Body of pancreas (tissue), 4 donors: ENCODE data around the gene CNOT1. TPM values are rescaled to one million over a fixed set of nuclear protein-coding genes. Genes with fewer than 3 reads are reported as not detected.
A peak's percentile ranks its signal among the peaks of the same experiment; 100 is the strongest.

Experiments used
- ATAC-seq: fragments of 150-250 bp; one replicate; pipeline ENCODE4 v1.9.1; 2016
- DNase-seq, 4 donors: peaks; one replicate each; pipeline ENCODE4 v3.0.0-alpha.2; 2019
- H3K27ac ChIP-seq, 4 donors: fragments of 200-600 bp; sonication (generic); 1 replicate in 3 of 4; 2 replicates in 1 of 4; pipeline versions ENCODE4 v1.5.1 to v1.6.1; 2016 to 2019; ENCODE audit warnings: mild to moderate bottlenecking in 1 of 4, mixed read lengths in 1 of 4, moderate library complexity in 1 of 4
- H3K27me3 ChIP-seq, 2 donors: fragments of 200-600 bp; sonication (generic); one replicate each; pipeline ENCODE4 v1.6.0; 2016; ENCODE audit warnings: mild to moderate bottlenecking in 1 of 2
- H3K36me3 ChIP-seq, 2 donors: fragments of 200-600 bp; sonication (generic); replicated peaks in 1 of 2; 2 replicates each; pipeline ENCODE4 v1.5.1; 2016; ENCODE audit warnings: low read depth in 2 of 2; ENCODE audit not compliant: insufficient read depth in 1 of 2
- H3K4me1 ChIP-seq: fragments of 200-600 bp; sonication (generic); one replicate; pipeline ENCODE4 v1.6.0; 2016
- H3K4me3 ChIP-seq, 2 donors: fragments of 200-600 bp; sonication (generic); 1 replicate in 1 of 2; 2 replicates in 1 of 2; pipeline ENCODE4 v1.5.1; 2016 to 2019
- H3K9me3 ChIP-seq, 3 donors: fragments of 200-600 bp; sonication (generic); 1 replicate in 2 of 3; 2 replicates in 1 of 3; pipeline ENCODE4 v1.5.1; 2016
- POLR2A ChIP-seq, 3 donors: fragments of 450-650 bp; IDR thresholded peaks; one replicate each; pipeline ENCODE4 v1.6.1; 2016; ENCODE audit warnings: antibody characterized with exemption in 3 of 3, mild to moderate bottlenecking in 2 of 3
- WGBS, 2 donors: methylation state at CpG; one replicate each; pipeline ENCODE4 v1.1.5; 2017; 5-methylcytosine and 5-hydroxymethylcytosine counted together
- intact Hi-C: fragments of 100-400 bp; cut with DNase I; formaldehyde crosslinking; loops from one replicate; pipeline ENCODE4 v1.15.1; 2023
- total RNA-seq, 2 donors: library from RNA; depleted of rRNA; stranded (reverse); fragments of >200 nt; gene quantifications; one replicate each; pipeline ENCODE4 v1.1.0, GENCODE V29; 2016
- TF ChIP-seq, protein P1 (sequence below), 7 experiments: fragments of 450-650 bp in 4 of 7; fragments of 200-600 bp in 3 of 7; sonication (generic) in 3 of 7; IDR thresholded peaks; one replicate each; pipeline ENCODE4 v1.5.1; 2016 to 2019; ENCODE audit warnings: antibody characterized with exemption in 7 of 7

Gene CNOT1
- total RNA-seq, 2 donors from 2014 or later, result 56.8 to 63.9 TPM

DNA sequence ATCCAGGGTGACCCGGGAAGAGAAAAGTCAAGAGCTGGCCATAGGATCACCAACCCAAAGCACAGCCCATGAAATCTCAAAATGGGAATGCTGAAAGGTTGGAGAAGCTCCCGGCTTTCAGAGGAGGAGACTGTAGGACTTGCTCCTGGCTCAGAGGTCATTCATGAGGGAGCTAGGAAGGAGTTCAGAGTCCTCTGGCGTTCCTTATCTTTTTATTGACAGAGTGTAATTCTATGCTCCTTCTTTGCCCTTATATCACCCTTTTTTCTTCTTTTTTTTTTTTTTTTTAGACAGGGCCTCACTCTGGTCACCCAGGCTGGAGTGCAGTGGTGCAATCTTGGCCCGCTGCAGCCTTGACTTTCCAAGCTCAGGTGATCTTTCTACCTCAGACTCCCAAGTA, 27.3 kb upstream of the CNOT1 start:
- H3K36me3 ChIP-seq, result no peaks in the 10 kb centered on the region
- intact Hi-C loops, result loop anchor here (10.0 kb wide), 1 partner anchor 322 kb away; no protein-coding TSS in a partner anchor
- 66 to 78% methylated on average over 4 of the region's 4 CpGs for WGBS, 2 donors
- H3K9me3 ChIP-seq, result no peaks in the 10 kb centered on the region
- TF ChIP-seq POLR2A (IDR thresholded peaks at IDR 0.05), result no peak
- TF ChIP-seq, protein P1, sequence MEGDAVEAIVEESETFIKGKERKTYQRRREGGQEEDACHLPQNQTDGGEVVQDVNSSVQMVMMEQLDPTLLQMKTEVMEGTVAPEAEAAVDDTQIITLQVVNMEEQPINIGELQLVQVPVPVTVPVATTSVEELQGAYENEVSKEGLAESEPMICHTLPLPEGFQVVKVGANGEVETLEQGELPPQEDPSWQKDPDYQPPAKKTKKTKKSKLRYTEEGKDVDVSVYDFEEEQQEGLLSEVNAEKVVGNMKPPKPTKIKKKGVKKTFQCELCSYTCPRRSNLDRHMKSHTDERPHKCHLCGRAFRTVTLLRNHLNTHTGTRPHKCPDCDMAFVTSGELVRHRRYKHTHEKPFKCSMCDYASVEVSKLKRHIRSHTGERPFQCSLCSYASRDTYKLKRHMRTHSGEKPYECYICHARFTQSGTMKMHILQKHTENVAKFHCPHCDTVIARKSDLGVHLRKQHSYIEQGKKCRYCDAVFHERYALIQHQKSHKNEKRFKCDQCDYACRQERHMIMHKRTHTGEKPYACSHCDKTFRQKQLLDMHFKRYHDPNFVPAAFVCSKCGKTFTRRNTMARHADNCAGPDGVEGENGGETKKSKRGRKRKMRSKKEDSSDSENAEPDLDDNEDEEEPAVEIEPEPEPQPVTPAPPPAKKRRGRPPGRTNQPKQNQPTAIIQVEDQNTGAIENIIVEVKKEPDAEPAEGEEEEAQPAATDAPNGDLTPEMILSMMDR (IDR thresholded peaks at IDR 0.05), result no peak
- no peak overlapping the region for H3K27ac ChIP-seq
- ATAC-seq (no peak), DNase-seq (no peak)
- no peaks in the 10 kb centered on the region for H3K27me3 ChIP-seq
- no peak overlapping the region for H3K4me3 ChIP-seq
- H3K4me1 ChIP-seq, result peaks cover 10% of the 10 kb centered on the region

DNA sequence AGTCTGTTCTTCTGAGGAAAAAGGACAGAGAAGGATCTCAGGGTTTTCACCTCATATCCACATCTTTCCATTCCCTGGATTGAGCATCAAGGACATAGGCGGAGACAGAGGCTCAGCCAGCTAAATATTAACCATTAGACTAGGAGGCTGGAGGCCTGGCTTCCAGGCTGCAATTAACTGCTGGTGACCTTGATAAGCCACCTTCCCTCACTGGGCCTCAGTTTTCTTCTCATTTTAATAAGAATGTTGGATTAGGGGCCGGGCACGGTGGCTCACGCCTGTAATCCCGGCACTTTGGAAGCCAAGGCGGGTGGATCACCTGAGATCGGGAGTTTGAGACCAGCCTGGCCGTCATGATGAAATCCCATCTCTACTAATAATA, 25.6 kb upstream of the CNOT1 start:
- 32 to 35% methylated on average over 8 of the region's 8 CpGs for WGBS, 2 donors
- TF ChIP-seq, protein P1 (IDR thresholded peaks at IDR 0.05), result no peak
- no peak for TF ChIP-seq POLR2A (IDR thresholded peaks at IDR 0.05)
- Histone ChIP-seq H3K27ac (peak overlapping the region in 2 of 4 donors; percentile 7 to 19), H3K9me3 (no peaks in the 10 kb centered on the region), H3K36me3 (no peaks in the 10 kb centered on the region), H3K27me3 (no peaks in the 10 kb centered on the region), H3K4me1 (peaks cover 10% of the 10 kb centered on the region), H3K4me3 (no peak overlapping the region)
- peak; percentile 71 for ATAC-seq
- peak; percentile 23 to 51 (median 43) for DNase-seq
- intact Hi-C loops, result loop anchor here (10.0 kb wide), 1 partner anchor 320 kb away; no protein-coding TSS in a partner anchor

DNA sequence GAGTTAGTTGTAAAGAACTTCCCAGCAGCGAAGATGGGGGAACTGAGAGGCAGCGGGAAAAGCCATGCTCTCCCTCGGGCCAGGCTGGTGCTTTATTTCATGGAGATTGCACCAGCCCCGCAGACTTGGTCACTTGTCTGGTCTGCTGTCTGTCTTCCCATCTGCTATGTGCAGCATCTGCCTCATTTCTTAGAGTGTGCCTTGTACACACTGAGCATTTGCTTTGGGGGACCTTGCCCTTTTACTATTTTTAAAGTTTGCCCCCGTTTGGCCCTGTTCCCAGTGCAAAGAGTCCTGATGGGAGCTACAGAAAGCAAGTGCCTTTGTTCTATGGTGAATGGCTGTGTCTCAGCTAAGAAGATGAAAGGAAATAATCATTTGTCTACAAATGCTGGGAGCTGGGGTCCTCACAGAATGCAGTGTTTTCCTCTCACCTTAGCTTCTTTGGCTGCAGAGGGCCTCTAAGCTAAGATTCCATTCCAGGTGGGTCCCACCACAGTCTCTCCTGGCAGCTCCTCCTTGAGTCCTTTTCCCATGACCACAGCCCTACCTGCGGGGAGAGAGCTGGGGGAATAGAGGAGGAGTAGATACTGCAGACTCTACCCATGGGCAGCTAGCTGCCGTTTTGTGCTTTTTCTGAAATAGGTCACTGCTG, 25.1 kb upstream of the CNOT1 start:
- intact Hi-C loops, result loop anchor here (10.0 kb wide), 1 partner anchor 320 kb away; no protein-coding TSS in a partner anchor
- Histone ChIP-seq H3K4me1 (peaks cover 10% of the 10 kb centered on the region), H3K27ac (peak overlapping the region in 1 of 4 donors; percentile 7), H3K27me3 (no peaks in the 10 kb centered on the region), H3K4me3 (no peak overlapping the region), H3K36me3 (no peaks in the 10 kb centered on the region), H3K9me3 (no peaks in the 10 kb centered on the region)
- DNase-seq (no peak), ATAC-seq (no peak)
- TF ChIP-seq POLR2A (IDR thresholded peaks at IDR 0.05), result no peak
- TF ChIP-seq, protein P1 (IDR thresholded peaks at IDR 0.05), result no peak
- WGBS, 2 donors, result 65 to 70% methylated on average over 6 to 7 of the region's 7 CpGs

DNA sequence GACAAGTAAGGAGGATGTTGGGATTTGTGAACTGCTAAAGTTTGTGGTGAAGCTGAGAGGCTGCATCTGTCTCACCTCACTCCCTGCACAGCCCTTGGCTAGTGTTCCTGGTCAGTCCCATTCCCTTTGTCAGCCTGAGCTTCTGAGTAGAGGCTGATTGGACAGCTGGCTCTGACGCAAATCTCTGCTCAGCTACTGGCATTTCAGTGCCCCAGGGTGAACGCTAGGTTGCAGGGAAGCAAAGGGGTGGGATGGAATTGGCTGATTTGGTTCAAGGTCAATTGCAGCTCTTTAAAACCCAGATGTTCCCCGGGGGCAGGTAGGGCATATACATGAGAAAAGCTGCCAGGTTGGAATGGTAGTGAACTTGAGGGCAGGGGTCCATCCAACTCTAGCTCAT, 23.1 kb upstream of the CNOT1 start:
- DNase-seq, result no peak
- ATAC-seq, result no peak
- Histone ChIP-seq H3K36me3 (no peaks in the 10 kb centered on the region), H3K9me3 (no peaks in the 10 kb centered on the region), H3K4me3 (no peak overlapping the region), H3K27ac (no peak overlapping the region), H3K4me1 (peaks cover 10% of the 10 kb centered on the region), H3K27me3 (no peaks in the 10 kb centered on the region)
- intact Hi-C loops, result loop anchor here (10.0 kb wide), 1 partner anchor 318 kb away; no protein-coding TSS in a partner anchor
- TF ChIP-seq, protein P1 (IDR thresholded peaks at IDR 0.05), result no peak
- TF ChIP-seq POLR2A (IDR thresholded peaks at IDR 0.05), result no peak
- WGBS, 2 donors, result 55 to 67% methylated on average over 2 to 3 of the region's 3 CpGs

DNA sequence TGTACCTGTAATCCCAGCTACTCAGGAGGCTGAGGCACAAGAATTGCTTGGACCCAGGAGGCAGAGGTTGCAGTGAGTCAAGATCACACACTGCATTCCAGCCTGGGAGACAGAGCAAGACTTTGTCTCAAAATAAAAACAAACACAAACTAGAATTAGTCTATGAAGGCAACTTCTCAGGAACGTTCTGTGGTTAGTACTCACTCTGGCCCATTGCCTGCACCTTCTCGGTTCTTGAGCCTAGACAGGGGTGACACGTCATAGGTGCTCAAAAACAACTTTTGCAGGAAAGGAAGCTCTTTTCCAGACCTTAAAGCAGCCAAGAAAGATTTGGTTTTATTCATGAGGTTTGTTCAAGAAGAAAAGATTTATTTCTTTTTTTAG, 22.3 kb upstream of the CNOT1 start:
- H3K27me3 ChIP-seq, result no peaks in the 10 kb centered on the region
- 67 to 70% methylated on average over 3 of the region's 3 CpGs for WGBS, 2 donors
- ATAC-seq, result no peak
- DNase-seq, result no peak
- no peaks in the 10 kb centered on the region for H3K9me3 ChIP-seq
- H3K4me1 ChIP-seq, result peaks cover 10% of the 10 kb centered on the region
- TF ChIP-seq, protein P1 (IDR thresholded peaks at IDR 0.05), result no peak
- TF ChIP-seq POLR2A (IDR thresholded peaks at IDR 0.05), result no peak
- no peak overlapping the region for H3K4me3 ChIP-seq
- intact Hi-C loops, result loop anchor here (10.0 kb wide), 1 partner anchor 317 kb away; no protein-coding TSS in a partner anchor
- H3K27ac ChIP-seq, result no peak overlapping the region
- H3K36me3 ChIP-seq, result no peaks in the 10 kb centered on the region
